WTC11 (cell line): ENCODE data around the gene DMPK. TPM values are rescaled to one million over a fixed set of nuclear protein-coding genes. Genes with fewer than 3 reads are reported as not detected.

Experiments
- ATAC-seq: fragments of 200-7000 bp; cut with Tn5 transposase; 2 replicates; pipeline ENCODE4 v1.10.0; 2021; ENCODE audit warnings: mild to moderate bottlenecking, moderate library complexity
- CTCF ChIA-PET: fragments of 300-600 bp; sonication (Branson Sonifier 250); formaldehyde crosslinking; loops from one replicate; lab custom pipeline; 2021; ENCODE audit warnings: antibody characterized with exemption; lab: Charles Lee
- POLR2A ChIA-PET: fragments of 350-600 bp; sonication (Branson Sonifier 250); formaldehyde crosslinking; loops from one replicate; lab custom pipeline; 2021; ENCODE audit warnings: antibody characterized with exemption; lab: Charles Lee
- DNase-seq: peaks from one replicate; pipeline ENCODE4 v3.0.0; 2021; ENCODE audit warnings: low spot score
- H3K27ac Mint-ChIP-seq: 2 replicates; pipeline ENCODE4 v1.8.0; 2021; ENCODE audit warnings: mixed read lengths
- H3K27me3 Mint-ChIP-seq: 2 replicates; pipeline ENCODE4 v1.8.0; 2021; ENCODE audit warnings: low read depth, mild to moderate bottlenecking, moderate library complexity, mixed read lengths
- H3K36me3 Mint-ChIP-seq: 2 replicates; pipeline ENCODE4 v1.8.0; 2021; ENCODE audit warnings: mixed read lengths
- H3K4me1 Mint-ChIP-seq: 2 replicates; pipeline ENCODE4 v1.8.0; 2022; ENCODE audit warnings: mixed read lengths
- H3K4me3 Mint-ChIP-seq: 2 replicates; pipeline ENCODE4 v1.8.0; 2021; ENCODE audit warnings: mild to moderate bottlenecking, moderate library complexity, mixed read lengths
- H3K9me3 Mint-ChIP-seq: 2 replicates; pipeline ENCODE4 v1.8.0; 2021; ENCODE audit warnings: mixed read lengths
- CBFB ChIP-seq: sonication (generic); formaldehyde crosslinking; IDR thresholded peaks from 2 replicates; pipeline ENCODE4 v1.8.1; 2022; ENCODE audit warnings: mild to moderate bottlenecking, low read depth, missing genetic modification reagents
- E2F1 ChIP-seq: sonication (generic); formaldehyde crosslinking; IDR thresholded peaks from 2 replicates; pipeline ENCODE4 v1.8.0; 2022; ENCODE audit warnings: mild to moderate bottlenecking, missing genetic modification reagents
- FOXJ3 ChIP-seq: sonication (generic); formaldehyde crosslinking; IDR thresholded peaks from 2 replicates; pipeline ENCODE4 v1.9.0; 2021; ENCODE audit warnings: missing genetic modification reagents, mild to moderate bottlenecking, borderline replicate concordance
- GABPB1 ChIP-seq: sonication (generic); formaldehyde crosslinking; IDR thresholded peaks from 2 replicates; pipeline ENCODE4 v1.8.1; 2023; ENCODE audit warnings: mild to moderate bottlenecking, missing genetic modification reagents
- GRHL2 ChIP-seq: fragments of 250-450 bp; sonication (Bioruptor Pico); IDR thresholded peaks from 2 replicates; pipeline ENCODE4 v1.8.0; 2022; ENCODE audit warnings: mild to moderate bottlenecking, moderate library complexity; ENCODE audit not compliant: insufficient replicate concordance, severe bottlenecking
- HMGA2 ChIP-seq: fragments of 250-450 bp; sonication (Bioruptor Pico); IDR thresholded peaks from 2 replicates; pipeline ENCODE4 v1.4.0; 2021; ENCODE audit warnings: mild to moderate bottlenecking, moderate library complexity
- OVOL2 ChIP-seq: fragments of 250-450 bp; sonication (Bioruptor Pico); IDR thresholded peaks from 2 replicates; pipeline ENCODE4 v1.9.0; 2021; ENCODE audit warnings: mild to moderate bottlenecking, borderline replicate concordance
- PREB ChIP-seq: sonication (generic); formaldehyde crosslinking; IDR thresholded peaks from 2 replicates; pipeline ENCODE4 v1.8.1; 2022; ENCODE audit warnings: mild to moderate bottlenecking, missing genetic modification reagents, moderate library complexity, borderline replicate concordance
- TCF7 ChIP-seq: sonication (generic); formaldehyde crosslinking; IDR thresholded peaks from 2 replicates; pipeline ENCODE4 v1.8.0; 2022; ENCODE audit warnings: mild to moderate bottlenecking, low read depth, missing genetic modification reagents, moderate library complexity
- ZNF671 ChIP-seq: fragments of 250-450 bp; sonication (Bioruptor Pico); IDR thresholded peaks from 2 replicates; pipeline ENCODE4 v1.8.0; 2021; ENCODE audit warnings: mild to moderate bottlenecking
- total RNA-seq: library from RNA; stranded (reverse); gene quantifications from 3 replicates; pipeline ENCODE4 v1.2.3, GENCODE V29; 2021
- TF ChIP-seq, protein P1 (sequence below): sonication (generic); formaldehyde crosslinking; IDR thresholded peaks from 2 replicates; pipeline ENCODE4 v1.8.1; 2023; ENCODE audit warnings: mild to moderate bottlenecking, missing genetic modification reagents, moderate library complexity
- TF ChIP-seq, protein P2 (sequence below): fragments of 250-450 bp; sonication (Bioruptor Pico); conservative IDR thresholded peaks from 2 replicates; pipeline ENCODE4 v1.9.0; 2021; ENCODE audit warnings: mild to moderate bottlenecking
- TF ChIP-seq, protein P3 (sequence below): sonication (generic); formaldehyde crosslinking; IDR thresholded peaks from 2 replicates; pipeline ENCODE4 v1.8.1; 2022; ENCODE audit warnings: low read depth, mild to moderate bottlenecking, moderate library complexity, missing genetic modification reagents, borderline replicate concordance
- TF ChIP-seq, protein P4 (sequence below): sonication (generic); formaldehyde crosslinking; IDR thresholded peaks from 2 replicates; pipeline ENCODE4 v1.8.0; 2023; ENCODE audit warnings: missing genetic modification reagents, mild to moderate bottlenecking, borderline replicate concordance

Gene DMPK
- total RNA-seq, 1 experiment from 2014 or later = 42.7 TPM

DNA sequence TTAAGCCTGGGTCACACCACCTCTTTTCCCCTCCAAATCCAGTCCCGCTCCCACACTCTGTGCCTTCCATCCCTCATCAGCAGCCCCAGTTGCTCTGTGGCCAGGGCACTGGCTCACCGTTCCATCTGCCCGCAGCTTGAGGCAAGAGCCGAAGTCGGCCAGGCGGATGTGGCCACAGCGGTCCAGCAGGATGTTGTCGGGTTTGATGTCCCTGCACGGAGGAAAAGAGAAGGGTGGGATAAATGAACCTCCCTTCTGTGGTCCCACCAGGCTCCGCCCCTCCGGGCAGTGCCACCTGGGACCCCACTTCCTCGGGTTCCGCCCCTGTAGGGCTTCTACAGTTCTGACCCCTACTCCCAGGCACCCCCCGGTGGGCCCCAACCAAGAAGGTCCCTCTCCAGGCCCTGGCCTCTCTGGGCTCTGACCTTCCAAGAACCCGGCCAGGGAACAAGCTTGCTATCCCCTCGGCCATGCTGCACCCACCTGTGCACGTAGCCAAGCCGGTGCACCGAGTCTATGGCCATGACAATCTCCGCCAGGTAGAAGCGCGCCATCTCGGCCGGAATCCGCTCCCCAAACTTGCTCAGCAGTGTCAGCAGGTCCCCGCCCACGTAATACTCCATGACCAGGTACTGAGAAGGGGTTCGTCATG lies 4.2 kb downstream of the DMPK start:
- no peak for ATAC-seq
- Mint-ChIP-seq H3K4me3 (no peak overlapping the region), H3K36me3 (peaks cover 18% of the 10 kb centered on the region), H3K27ac (no peak overlapping the region), H3K9me3 (no peaks in the 10 kb centered on the region), H3K4me1 (peaks cover 25% of the 10 kb centered on the region), H3K27me3 (peaks cover 29% of the 10 kb centered on the region)
- CTCF ChIA-PET = interaction anchor here (0.6 to 5.4 kb wide), 2 partner anchors 9 kb away, joined by 3 to 175 read pairs; partner anchors contain the start of gene SIX5
- POLR2A ChIA-PET = interaction anchor here (0.9 to 5.4 kb wide), 2 partner anchors 8 kb away, joined by 4 to 70 read pairs; partner anchors contain the start of gene SIX5
- TF ChIP-seq, protein P1, sequence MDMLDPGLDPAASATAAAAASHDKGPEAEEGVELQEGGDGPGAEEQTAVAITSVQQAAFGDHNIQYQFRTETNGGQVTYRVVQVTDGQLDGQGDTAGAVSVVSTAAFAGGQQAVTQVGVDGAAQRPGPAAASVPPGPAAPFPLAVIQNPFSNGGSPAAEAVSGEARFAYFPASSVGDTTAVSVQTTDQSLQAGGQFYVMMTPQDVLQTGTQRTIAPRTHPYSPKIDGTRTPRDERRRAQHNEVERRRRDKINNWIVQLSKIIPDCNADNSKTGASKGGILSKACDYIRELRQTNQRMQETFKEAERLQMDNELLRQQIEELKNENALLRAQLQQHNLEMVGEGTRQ (CRISPR knock-in tag) = no peak
- TF ChIP-seq FOXJ3 (no peak), E2F1 (CRISPR knock-in tag) (no peak), OVOL2 (CRISPR knock-in tag) (no peak), GRHL2 (CRISPR knock-in tag) (no peak), PREB (CRISPR knock-in tag) (no peak), HMGA2 (CRISPR knock-in tag) (no peak), CBFB (CRISPR knock-in tag) (no peak)
- TF ChIP-seq, protein P2, sequence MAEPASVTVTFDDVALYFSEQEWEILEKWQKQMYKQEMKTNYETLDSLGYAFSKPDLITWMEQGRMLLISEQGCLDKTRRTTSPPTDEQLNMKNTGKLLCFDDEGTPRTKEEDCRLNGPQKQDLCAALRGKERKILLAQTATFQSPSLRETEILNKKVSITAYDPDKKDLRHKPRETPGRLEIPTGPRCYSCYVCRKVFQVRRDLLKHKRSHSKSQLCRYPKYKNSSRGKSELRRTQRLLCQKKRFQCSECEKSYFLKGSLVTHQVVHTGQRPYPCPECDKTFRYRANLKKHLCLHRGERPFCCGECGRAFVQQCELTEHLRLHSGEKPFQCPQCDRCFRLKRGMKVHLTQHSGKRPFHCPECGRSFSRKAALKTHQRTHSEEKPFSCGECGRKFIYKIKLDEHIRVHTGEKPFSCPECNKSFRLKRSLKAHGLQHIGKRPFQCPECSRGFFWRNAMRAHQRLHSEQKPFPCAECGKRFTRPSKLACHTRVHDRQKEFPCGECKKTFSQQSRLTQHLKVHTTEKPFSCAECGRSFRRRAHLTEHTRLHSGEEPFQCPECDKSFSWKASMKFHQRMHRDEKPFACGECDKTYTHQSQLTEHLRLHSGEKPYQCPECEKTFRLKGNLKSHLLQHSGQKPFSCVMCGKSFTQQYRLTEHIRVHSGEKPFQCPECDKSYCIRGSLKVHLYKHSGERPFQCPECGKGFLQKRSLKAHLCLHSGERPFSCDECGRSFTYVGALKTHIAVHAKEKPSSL (CRISPR knock-in tag) = no peak
- no peak for DNase-seq

GRCh38 chr19:45777395-45777961 lies 4.8 kb downstream of the DMPK start:
- POLR2A ChIA-PET = interaction anchor here (0.9 kb wide), 1 partner anchor 8 kb away, joined by 4 read pairs; the partner anchor contains the start of gene SIX5
- H3K4me1 Mint-ChIP-seq = peaks cover 22% of the 10 kb centered on the region
- H3K36me3 Mint-ChIP-seq = peaks cover 18% of the 10 kb centered on the region
- no peak for ATAC-seq
- H3K4me3 Mint-ChIP-seq = no peak overlapping the region
- DNase-seq = no peak
- peaks cover 27% of the 10 kb centered on the region for H3K27me3 Mint-ChIP-seq
- TF ChIP-seq, protein P3, sequence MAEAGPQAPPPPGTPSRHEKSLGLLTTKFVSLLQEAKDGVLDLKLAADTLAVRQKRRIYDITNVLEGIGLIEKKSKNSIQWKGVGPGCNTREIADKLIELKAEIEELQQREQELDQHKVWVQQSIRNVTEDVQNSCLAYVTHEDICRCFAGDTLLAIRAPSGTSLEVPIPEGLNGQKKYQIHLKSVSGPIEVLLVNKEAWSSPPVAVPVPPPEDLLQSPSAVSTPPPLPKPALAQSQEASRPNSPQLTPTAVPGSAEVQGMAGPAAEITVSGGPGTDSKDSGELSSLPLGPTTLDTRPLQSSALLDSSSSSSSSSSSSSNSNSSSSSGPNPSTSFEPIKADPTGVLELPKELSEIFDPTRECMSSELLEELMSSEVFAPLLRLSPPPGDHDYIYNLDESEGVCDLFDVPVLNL (CRISPR knock-in tag) = no peak
- TF ChIP-seq CBFB (CRISPR knock-in tag) (no peak), TCF7 (CRISPR knock-in tag) (no peak), GABPB1 (CRISPR knock-in tag) (no peak), ZNF671 (no peak)
- TF ChIP-seq, protein P4, sequence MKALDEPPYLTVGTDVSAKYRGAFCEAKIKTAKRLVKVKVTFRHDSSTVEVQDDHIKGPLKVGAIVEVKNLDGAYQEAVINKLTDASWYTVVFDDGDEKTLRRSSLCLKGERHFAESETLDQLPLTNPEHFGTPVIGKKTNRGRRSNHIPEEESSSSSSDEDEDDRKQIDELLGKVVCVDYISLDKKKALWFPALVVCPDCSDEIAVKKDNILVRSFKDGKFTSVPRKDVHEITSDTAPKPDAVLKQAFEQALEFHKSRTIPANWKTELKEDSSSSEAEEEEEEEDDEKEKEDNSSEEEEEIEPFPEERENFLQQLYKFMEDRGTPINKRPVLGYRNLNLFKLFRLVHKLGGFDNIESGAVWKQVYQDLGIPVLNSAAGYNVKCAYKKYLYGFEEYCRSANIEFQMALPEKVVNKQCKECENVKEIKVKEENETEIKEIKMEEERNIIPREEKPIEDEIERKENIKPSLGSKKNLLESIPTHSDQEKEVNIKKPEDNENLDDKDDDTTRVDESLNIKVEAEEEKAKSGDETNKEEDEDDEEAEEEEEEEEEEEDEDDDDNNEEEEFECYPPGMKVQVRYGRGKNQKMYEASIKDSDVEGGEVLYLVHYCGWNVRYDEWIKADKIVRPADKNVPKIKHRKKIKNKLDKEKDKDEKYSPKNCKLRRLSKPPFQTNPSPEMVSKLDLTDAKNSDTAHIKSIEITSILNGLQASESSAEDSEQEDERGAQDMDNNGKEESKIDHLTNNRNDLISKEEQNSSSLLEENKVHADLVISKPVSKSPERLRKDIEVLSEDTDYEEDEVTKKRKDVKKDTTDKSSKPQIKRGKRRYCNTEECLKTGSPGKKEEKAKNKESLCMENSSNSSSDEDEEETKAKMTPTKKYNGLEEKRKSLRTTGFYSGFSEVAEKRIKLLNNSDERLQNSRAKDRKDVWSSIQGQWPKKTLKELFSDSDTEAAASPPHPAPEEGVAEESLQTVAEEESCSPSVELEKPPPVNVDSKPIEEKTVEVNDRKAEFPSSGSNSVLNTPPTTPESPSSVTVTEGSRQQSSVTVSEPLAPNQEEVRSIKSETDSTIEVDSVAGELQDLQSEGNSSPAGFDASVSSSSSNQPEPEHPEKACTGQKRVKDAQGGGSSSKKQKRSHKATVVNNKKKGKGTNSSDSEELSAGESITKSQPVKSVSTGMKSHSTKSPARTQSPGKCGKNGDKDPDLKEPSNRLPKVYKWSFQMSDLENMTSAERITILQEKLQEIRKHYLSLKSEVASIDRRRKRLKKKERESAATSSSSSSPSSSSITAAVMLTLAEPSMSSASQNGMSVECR = no peak
- TF ChIP-seq, all 79 proteins: peak for 0
- H3K27ac Mint-ChIP-seq = no peak overlapping the region
- CTCF ChIA-PET = interaction anchor here (0.6 kb wide), 1 partner anchor 8 kb away, joined by 3 read pairs; the partner anchor contains the start of gene SIX5
- H3K9me3 Mint-ChIP-seq = no peaks in the 10 kb centered on the region
